GM23248 (cell line): ENCODE measurements around the gene CDKN2A.

ENCODE experiments used
- EZH2 ChIP-seq: fragments of 200-600 bp; sonication (generic); IDR thresholded peaks from 2 replicates; pipeline ENCODE4 v1.6.1; 2018; ENCODE audit warnings: antibody characterized with exemption, mild to moderate bottlenecking; ENCODE audit not compliant: insufficient read depth, poor library complexity, severe bottlenecking
- EZH2phosphoT487 ChIP-seq: fragments of 200-600 bp; sonication (generic); IDR thresholded peaks from 2 replicates; pipeline ENCODE4 v1.6.1; 2018; ENCODE audit warnings: antibody characterized with exemption, moderate library complexity, mild to moderate bottlenecking, low read depth; ENCODE audit not compliant: insufficient read depth

- no peak for TF ChIP-seq EZH2
- TF ChIP-seq EZH2phosphoT487, result no peak
Measured at GRCh38 chr9:21961569-21961968, 32.6 kb downstream of the CDKN2A start.
